ENCODE measurements around the gene SPINT4.

The SPINT4 gene

DNA sequence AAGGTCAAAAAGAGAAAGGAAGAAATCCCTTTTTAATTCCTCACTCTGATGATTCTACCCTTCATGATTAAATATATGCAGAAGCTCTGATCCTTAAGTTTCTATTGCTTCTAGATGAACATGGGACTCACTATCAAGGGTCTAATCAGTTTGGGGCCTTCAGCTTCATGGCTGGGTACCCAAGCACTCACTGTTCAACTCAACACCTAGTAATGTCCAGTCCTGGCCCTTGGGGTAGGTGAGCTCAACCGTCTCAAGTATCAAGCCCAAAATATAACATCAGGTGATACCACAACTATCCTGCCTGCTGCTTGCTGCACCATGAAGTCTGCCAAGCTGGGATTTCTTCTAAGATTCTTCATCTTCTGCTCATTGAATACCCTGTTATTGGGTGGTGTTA lies at the start of gene SPINT4:
TSS of gene SPINT4 (plus strand) at position 301 of the 400 bp plus-strand sequence. CDS start at position 322, 21 bp downstream.
- TF ChIP-seq, protein P1, sequence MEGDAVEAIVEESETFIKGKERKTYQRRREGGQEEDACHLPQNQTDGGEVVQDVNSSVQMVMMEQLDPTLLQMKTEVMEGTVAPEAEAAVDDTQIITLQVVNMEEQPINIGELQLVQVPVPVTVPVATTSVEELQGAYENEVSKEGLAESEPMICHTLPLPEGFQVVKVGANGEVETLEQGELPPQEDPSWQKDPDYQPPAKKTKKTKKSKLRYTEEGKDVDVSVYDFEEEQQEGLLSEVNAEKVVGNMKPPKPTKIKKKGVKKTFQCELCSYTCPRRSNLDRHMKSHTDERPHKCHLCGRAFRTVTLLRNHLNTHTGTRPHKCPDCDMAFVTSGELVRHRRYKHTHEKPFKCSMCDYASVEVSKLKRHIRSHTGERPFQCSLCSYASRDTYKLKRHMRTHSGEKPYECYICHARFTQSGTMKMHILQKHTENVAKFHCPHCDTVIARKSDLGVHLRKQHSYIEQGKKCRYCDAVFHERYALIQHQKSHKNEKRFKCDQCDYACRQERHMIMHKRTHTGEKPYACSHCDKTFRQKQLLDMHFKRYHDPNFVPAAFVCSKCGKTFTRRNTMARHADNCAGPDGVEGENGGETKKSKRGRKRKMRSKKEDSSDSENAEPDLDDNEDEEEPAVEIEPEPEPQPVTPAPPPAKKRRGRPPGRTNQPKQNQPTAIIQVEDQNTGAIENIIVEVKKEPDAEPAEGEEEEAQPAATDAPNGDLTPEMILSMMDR (IDR thresholded peaks at IDR 0.05): no peak

- TF ChIP-seq, protein P1 (IDR thresholded peaks at IDR 0.05): no peak
These were observed 49.4 kb upstream of the SPINT4 start for GRCh38 chr20:45672765-45673164.

DNA sequence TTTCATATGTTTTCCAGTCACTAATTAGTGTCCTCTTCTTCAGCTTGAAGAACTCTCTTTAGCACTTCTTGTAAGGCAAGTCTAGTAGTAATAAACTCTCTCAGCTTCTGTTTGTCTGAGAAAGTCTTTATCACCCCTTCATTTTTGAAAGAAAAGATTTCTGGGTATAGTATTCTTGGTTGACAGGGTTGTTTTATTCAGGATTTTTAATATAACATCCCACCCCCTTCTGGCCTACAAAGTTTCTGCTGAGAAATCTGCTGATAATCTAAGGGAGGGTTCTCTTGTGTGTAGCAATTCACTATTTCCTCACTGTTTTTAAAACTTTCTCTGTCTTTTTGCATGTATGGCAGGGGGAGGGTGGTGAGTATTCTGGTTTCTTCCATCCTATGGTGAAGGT lies 42.5 kb upstream of the SPINT4 start:
- TF ChIP-seq, protein P1 (IDR thresholded peaks at IDR 0.05): no peak

- TF ChIP-seq, protein P1 (IDR thresholded peaks at IDR 0.05): no peak
These were observed 36.3 kb upstream of the SPINT4 start for GRCh38 chr20:45685896-45686295.

DNA sequence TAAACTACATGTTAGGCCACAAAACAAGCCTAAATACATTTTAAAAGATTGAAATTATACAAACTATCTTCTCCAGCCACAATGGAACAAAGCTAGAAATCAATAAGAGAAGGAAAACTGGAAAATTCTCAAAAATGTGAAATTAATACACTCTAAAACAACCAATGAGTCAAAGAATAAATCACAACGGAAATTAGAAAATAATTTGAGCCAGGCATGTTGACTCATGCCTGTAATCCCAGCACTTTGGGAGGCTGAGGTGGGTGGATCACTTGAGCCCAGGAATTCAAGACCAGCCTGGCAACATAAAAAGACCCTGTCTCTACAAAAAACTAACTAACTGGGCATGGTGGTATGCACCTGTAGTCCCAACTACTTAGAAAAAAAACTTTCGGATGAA lies 26.7 kb upstream of the SPINT4 start:
- TF ChIP-seq, protein P1 (IDR thresholded peaks at IDR 0.05): no peak

- TF ChIP-seq, protein P1 (IDR thresholded peaks at IDR 0.05): no peak
These were observed 21.0 kb upstream of the SPINT4 start for GRCh38 chr20:45701104-45701503.

DNA sequence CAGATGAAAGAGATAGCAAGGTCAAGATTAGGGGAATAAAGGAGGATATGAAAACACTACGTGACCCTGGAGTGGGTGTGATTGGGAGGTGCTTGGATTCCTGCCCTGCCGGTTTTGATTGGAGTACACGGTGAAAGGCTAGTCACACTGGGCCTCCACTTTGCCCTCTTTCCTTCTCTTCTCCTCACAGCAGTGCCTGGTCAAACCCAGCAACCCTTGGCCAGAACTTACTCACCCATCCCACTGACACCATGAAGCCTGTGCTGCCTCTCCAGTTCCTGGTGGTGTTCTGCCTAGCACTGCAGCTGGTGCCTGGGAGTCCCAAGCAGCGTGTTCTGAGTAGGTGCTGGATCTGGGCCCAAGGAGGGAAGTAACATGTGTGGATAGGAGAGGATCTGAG lies 20.3 kb upstream of the SPINT4 start, which contains the start of gene WFDC13:
TSS of gene WFDC13 (plus strand) at position 166 of the 400 bp plus-strand sequence. CDS start at position 252, 86 bp downstream.
- TF ChIP-seq, protein P1 (IDR thresholded peaks at IDR 0.05): no peak
